HT1080 (cell line): ENCODE results near the gene GLI3. TPM values are rescaled to one million over a fixed set of nuclear protein-coding genes. Genes with fewer than 3 reads are reported as not detected.
A peak's percentile ranks its signal among the peaks of the same experiment; 100 is the strongest.

Source experiments
- DNase-seq: peaks from one replicate; pipeline ENCODE4 v3.0.0-alpha.2; 2015; ENCODE audit warnings: low read depth
- total RNA-seq: library from RNA; depleted of rRNA; stranded (reverse); fragments of >200 nt; shearing (Covaris generic); gene quantifications from 2 replicates; pipeline ENCODE4 v1.2.3, GENCODE V29; 2014

GLI3 gene
- total RNA-seq, 1 experiment from 2014 or later = 5.9 TPM

GRCh38 chr7:41974870-41975557 is 262.0 kb downstream of the GLI3 start:
- DNase-seq = no peak

GRCh38 chr7:41973202-41973730 is 263.7 kb downstream of the GLI3 start:
- no peak for DNase-seq

GRCh38 chr7:41972776-41973175 is 264.2 kb downstream of the GLI3 start:
- no peak for DNase-seq

DNA sequence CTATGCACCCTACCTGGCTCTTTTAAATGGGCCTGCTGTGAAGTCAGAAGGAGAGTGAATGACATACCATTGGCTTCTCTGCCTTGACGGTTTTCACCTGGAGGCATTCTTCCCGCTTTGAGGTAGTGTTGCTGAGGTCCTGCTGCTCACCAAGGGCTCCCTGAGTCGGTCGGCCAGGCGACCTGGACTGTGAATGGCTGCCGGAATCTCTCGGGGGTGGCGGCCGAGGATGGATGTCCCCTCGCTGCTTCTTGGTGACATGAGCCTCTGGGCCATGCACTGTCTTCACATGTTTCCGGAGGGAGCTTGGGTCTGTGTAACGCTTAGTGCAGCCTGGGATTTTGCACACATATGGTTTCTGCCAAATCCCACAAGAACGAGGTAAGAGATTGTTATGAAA is 264.7 kb downstream of the GLI3 start:
- no peak for DNase-seq

DNA sequence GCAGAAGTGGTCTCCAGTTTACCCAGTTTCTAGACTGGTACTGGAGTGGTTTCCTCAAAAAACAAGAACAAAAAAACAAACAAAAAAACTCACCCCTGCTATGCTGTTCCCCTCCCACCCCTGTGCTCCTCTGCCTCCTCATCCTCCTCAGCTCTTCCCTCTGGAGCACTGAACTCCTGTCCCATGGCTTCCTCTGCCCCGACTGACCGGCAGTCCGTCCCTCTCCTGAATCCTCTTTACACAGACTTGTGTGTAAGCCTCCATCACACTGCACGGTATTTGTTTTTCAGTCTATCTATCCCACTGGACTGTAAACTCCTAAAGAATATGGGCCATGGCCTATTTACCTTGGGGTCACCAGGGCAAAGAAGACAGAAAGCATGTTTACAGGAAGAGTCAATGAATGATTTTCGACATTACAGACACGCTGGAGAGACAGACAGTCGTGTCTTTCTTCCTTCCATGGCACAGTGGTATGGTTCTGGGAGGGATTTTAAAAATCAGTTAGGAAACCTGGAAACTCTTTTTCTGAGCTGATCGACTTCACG is 265.3 kb downstream of the GLI3 start:
- DNase-seq = no peak

DNA sequence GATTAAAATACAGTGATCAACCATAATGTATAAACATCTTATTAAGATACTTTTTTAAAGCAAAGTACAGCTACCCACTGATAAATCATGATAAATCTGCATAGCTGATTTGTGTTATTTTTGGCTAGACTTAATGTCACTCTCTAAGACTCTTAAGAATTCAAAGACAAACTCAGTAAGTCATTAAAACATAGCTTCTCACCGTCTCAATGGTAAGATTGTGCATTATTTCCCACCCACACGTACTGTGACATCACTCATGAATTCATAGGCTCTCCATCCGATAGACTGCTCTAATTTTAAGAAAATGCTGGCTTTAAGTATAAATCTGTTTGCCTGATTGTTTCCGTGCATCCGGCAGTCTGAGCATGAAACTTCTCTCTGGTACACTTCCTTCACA is 266.1 kb downstream of the GLI3 start:
- no peak for DNase-seq

- no peak for DNase-seq
These were observed 267.4 kb downstream of the GLI3 start for GRCh38 chr7:41969561-41970105.

- peak; percentile 51 for DNase-seq
These were observed 269.9 kb downstream of the GLI3 start for GRCh38 chr7:41967156-41967555.

DNA sequence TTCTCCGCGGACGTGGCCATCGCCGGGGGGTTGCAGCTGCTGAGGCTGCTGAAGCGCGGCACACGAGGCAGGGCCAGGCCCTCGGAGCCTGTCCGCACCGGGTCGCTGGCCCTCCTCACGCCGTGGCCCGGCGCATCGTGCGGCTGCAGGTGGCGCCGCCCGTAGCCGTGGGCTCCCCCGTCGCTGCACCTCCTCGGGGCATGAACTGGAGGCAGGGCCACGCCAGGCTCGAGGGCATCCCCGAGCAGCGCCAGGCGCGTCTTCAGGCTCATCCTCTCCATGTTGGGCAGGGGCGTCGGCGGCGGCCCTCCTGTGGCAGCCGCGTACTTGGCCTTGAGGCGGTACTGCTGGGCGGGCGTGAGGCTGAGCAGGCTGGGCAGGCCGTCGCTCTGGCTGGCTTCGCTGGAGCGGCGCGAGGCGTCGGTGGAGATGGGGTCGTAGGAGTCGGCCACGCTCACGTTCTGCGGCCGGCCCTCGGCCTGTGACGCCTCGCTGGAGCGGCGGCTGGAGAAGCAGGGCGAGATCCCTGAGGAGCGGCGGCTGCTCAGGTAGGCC is 271.0 kb downstream of the GLI3 start:
- DNase-seq = no peak

DNA sequence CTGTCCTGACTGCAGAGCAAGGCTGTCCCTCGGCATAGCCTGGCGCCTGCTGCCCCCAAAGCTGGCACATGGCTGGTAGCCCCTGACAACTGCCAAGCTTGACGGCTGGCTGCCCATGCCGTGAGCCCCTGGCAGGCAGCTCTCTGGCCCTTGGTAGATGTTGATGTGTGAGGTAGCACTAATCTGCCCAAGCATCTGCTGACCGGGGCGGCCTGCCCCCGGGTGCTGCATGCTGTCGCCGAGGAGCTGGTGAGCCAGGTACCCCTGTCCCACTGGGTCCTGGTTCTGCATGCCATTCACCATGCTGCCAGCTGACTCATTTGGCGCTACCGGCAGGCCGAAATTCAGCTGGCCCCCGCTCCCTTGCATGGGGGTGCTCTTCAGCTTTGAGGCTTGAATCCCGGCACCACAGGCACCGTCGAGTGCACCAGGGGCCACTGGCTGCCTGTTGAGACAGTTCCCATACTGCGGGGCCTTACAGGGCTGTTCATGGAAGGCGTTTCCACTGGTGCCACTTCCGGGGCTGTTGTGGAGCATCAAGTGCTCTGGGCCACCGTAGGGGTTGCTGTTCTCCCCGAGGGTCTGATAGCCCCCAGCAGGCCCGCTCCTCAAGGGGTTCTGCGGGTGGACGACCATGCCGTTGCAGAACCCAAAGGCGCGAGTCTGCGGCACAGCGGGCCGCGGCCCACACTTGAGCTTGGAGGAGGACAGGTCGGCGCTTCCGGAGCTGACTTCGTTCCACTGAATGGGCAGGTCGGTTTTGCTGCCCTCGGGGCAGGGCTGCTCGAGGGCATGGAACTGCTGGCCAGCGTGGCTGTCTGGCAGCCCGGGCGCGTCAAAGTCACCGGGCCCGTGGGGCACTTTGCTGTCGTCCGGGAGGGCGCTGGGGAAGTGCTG is 271.9 kb downstream of the GLI3 start:
- DNase-seq = no peak

DNA sequence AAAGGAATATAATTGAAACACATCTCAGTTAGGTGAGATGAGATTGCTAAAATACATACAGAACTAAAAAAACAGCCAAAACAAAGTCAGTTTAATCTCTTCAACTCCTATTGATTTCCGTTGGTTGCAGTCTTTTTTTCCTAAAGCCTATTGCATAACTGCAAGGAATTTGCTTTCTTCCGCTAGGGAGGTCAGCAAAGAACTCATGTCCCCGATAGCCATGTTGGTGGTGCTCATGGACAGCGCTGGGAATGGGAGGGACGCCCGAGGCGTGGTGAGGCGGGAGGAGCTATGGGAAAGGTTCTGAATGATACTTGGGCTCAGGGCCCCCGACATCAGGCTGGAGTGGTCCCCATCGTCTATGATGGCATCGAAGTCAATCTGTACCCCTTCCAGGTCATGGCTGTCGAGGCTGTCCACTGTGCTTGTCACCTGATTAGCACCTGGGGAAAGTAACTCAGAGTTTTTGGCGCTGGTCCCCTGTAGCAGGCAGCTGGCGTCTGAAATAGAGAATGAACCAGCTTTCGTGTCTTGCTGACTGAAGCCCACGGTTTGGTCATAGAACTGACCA is 272.7 kb downstream of the GLI3 start:
- DNase-seq = no peak

DNA sequence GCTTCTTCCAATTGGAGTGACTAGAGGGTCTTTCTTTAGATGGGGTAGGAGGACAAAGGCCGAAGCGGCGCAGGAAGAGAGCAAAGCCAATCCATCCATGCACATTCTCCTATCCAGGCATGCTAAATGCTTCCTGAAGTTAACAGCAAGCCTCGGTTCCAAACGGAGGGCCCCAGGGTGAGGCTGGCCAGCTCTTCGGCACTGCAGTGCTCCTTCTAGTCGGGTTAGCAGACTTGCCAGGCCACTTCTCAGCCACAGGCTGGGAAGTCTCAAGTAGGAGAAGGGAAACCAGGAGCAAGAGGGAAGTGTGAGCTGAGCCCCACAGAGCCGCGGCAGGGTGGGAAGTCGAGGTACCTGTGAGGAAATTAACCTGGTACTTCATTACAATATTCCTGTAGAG is 280.3 kb downstream of the GLI3 start:
- DNase-seq = no peak

DNA sequence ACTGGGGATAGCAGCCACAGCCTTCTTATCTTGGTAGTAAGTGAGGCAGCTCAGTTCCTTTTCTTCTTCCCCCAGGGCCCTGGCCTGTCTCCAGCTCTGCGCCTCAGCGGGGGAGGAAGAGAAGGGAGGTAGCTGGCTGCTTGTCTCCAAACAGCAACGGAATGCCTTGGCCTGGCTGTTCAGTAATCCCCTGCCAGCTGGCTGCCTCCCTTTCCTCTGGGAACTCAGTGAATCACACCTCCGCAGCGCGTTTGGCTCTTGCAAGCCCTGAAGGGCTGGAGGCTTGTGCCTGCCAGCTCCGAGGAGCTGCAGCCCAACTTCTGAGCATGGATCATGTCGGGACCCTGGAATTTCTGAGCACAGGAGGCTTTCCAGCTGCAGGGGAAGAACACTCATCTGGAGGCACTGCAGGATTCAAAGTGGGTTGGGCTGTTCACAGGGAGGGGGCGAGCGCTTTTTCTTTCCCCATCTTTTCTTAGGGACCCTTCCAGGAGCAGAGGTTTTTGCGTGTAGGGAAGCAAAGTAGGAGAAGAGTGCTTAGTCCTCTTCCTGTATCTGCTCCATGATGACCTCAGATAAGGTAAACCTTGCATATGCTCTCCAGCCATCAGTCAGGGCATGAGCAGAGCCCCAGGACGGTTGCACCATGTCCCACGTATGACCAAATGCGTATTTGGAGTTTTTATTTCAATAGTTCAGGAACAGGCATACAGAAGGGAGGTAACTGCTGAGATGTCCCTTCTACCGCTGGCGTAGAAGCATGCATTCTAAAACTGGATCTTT is 280.9 kb downstream of the GLI3 start:
- DNase-seq = peak; percentile 98

- no peak for DNase-seq
These were observed 281.6 kb downstream of the GLI3 start for GRCh38 chr7:41955451-41955850.

DNA sequence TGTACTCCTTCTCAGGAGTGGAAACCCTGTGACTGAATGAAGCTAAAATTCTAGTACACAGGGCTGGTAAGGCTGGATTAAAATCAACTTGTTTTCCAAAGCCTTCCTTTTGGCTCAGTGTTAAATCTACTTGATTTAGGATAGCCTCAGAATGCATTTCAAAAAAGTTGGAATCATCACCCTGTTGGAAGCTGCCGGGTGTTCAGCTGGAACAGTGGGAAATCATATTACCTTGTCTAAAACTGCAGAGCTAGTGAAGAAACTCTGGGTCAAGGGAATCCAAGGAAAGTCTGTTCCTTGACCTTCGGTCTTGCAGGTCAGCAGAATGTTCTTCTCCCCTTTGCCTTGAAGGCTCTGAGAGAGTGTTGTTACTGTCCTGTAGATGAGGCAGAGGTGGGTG is 282.0 kb downstream of the GLI3 start:
- DNase-seq = no peak

DNA sequence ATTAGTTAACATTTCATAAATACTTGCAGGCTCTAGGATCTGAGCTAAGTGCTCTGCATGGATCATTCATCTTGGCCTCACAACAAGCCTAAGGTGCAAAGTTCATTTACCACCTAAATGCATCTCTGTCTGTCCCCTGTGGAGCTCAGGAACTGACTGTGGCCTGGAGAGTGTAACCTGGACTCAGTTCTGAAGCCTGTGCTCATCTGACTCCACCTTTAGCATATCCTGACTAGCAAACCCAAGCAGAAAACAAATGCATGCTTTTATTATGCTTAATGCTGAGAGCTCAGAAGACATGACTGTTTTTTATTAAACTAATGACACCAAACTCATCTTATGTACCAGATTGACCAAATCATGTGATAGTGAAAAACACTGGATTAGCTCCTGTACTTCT is 288.5 kb downstream of the GLI3 start:
- DNase-seq = no peak

DNA sequence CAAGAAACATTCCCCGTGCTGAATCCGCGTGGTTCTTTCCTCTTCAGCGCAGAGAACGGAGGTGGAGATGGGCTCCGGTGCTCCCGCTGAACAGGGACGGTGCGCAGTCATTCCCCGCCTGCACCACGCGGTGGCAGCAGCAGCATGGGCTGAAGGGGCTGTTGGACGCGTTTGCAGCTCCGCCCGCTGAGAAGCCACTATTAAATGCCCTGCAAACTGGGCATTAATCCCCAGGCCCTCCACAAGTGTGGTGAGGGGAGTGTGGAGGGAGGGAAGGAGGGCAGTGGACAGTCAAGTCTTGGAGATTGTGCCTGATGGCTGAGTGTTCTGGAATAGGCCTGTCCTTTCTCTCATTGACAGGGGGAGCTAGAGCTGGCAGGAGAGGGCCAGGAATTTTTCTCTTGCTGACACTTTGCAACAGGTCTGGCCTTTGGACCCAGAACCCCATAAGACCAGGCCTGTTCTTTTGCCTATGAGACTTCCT is 293.9 kb downstream of the GLI3 start:
- peak; percentile 76 for DNase-seq

GRCh38 chr7:41942468-41943093 is 294.4 kb downstream of the GLI3 start:
- no peak for DNase-seq

- DNase-seq = peak; percentile 77
These were observed 296.2 kb downstream of the GLI3 start for GRCh38 chr7:41940760-41941343.
